Keratinocyte (primary cell): ENCODE data around the gene CLN6. TPM values are rescaled to one million over a fixed set of nuclear protein-coding genes. Genes with fewer than 3 reads are reported as not detected.
A peak's percentile ranks its signal among the peaks of the same experiment; 100 is the strongest.

Source experiments
- DNase-seq: peaks from one replicate; pipeline ENCODE4 v3.0.0-alpha.2; 2011; ENCODE audit warnings: low read depth, missing footprints, low spot score
- FAIRE-seq: peaks from 2 replicates; lab custom pipeline; 2011; peaks lifted over from hg19 to GRCh38; lab: Jason Lieb, UNC
- H2AFZ ChIP-seq: 2 replicates; pipeline ENCODE4 v1.6.0; 2012; ENCODE audit warnings: low read length, control low read depth, inconsistent platforms; ENCODE audit not compliant: control insufficient read depth
- H3K27ac ChIP-seq: 2 replicates; pipeline ENCODE4 v1.5.1; 2011; ENCODE audit warnings: low read length; ENCODE audit not compliant: control insufficient read depth, insufficient read depth
- H3K27me3 ChIP-seq: 3 replicates; pipeline ENCODE4 v1.6.0; 2011; ENCODE audit warnings: low read length; ENCODE audit not compliant: control insufficient read depth, insufficient read depth; ENCODE audit errors: extremely low read depth
- H3K36me3 ChIP-seq, 2 experiments: 2 replicates in 1 of 2; 3 replicates in 1 of 2; pipeline ENCODE4 v1.5.1; 2011; ENCODE audit warnings: low read length in 2 of 2, mild to moderate bottlenecking in 1 of 2; ENCODE audit not compliant: control insufficient read depth in 2 of 2, insufficient read depth in 2 of 2; ENCODE audit errors: extremely low read depth in 1 of 2
- H3K4me1 ChIP-seq: 3 replicates; pipeline ENCODE4 v1.5.1; 2011; ENCODE audit warnings: low read length; ENCODE audit not compliant: control insufficient read depth, insufficient read depth; ENCODE audit errors: extremely low read depth
- H3K4me2 ChIP-seq: 3 replicates; pipeline ENCODE4 v1.6.0; 2011; ENCODE audit warnings: low read depth, low read length; ENCODE audit not compliant: control insufficient read depth, insufficient read depth; ENCODE audit errors: extremely low read depth
- H3K4me3 ChIP-seq, 3 experiments: fragments of 200-600 bp in 1 of 3; sonication (generic) in 1 of 3; 2 replicates in 2 of 3; 3 replicates in 1 of 3; pipeline ENCODE4 v1.5.1; 2011 to 2016; ENCODE audit warnings: low read length in 3 of 3, mild to moderate bottlenecking in 3 of 3, control low read depth in 2 of 3, inconsistent platforms in 1 of 3, low read depth in 1 of 3, mixed read lengths in 1 of 3, mixed run types in 1 of 3, moderate library complexity in 1 of 3; ENCODE audit not compliant: control insufficient read depth in 2 of 3, insufficient read depth in 2 of 3; ENCODE audit errors: extremely low read depth in 1 of 3
- H3K79me2 ChIP-seq: 2 replicates; pipeline ENCODE4 v1.6.0; 2012; ENCODE audit warnings: low read length; ENCODE audit not compliant: control insufficient read depth, insufficient read depth
- H3K9ac ChIP-seq: 3 replicates; pipeline ENCODE4 v1.6.0; 2011; ENCODE audit warnings: low read length; ENCODE audit not compliant: control insufficient read depth, insufficient read depth; ENCODE audit errors: extremely low read depth
- H3K9me1 ChIP-seq: 3 replicates; pipeline ENCODE4 v1.6.0; 2011; ENCODE audit warnings: low read length; ENCODE audit not compliant: control insufficient read depth, insufficient read depth; ENCODE audit errors: extremely low read depth
- H3K9me3 ChIP-seq: 2 replicates; pipeline ENCODE4 v1.5.1; 2012; ENCODE audit warnings: low read depth, low read length; ENCODE audit not compliant: control insufficient read depth
- H4K20me1 ChIP-seq: 3 replicates; pipeline ENCODE4 v1.6.0; 2011; ENCODE audit warnings: low read length; ENCODE audit not compliant: control insufficient read depth, insufficient read depth; ENCODE audit errors: extremely low read depth
- EZH2 ChIP-seq: IDR thresholded peaks from one replicate; pipeline ENCODE4 v1.6.1; 2012; ENCODE audit warnings: inconsistent platforms, mild to moderate bottlenecking, low read length, moderate library complexity
- dilution Hi-C: fragments of 300-500 bp; cut with MboI; formaldehyde crosslinking; loops from one replicate; pipeline ENCODE4 v1.7.0; 2020; ENCODE audit warnings: low sequenced_read_pairs; ENCODE audit not compliant: extremely low pct_ligation_motif_present
- polyA plus RNA-seq, 5 experiments: library from polyadenylated mRNA; depleted of rRNA in 3 of 5; stranded (reverse) in 3 of 5; stranded (forward) in 1 of 5; unstranded in 1 of 5; fragments of >200 nt; gene quantifications; 1 replicate in 1 of 5; 2 replicates in 3 of 5; 3 replicates in 1 of 5; pipeline versions ENCODE4 v1.2.1 to v1.2.3, GENCODE V29; 2011 to 2012; ENCODE audit warnings: missing spikeins in 2 of 5, low read depth in 1 of 5, low replicate concordance in 1 of 5
- TF ChIP-seq, protein P1 (sequence below), 3 experiments: IDR thresholded peaks in 1 of 3; conservative IDR thresholded peaks in 1 of 3; optimal IDR thresholded peaks in 1 of 3; 2 replicates in 2 of 3; 3 replicates in 1 of 3; pipeline versions ENCODE3 to v1.5.1; 2011; ENCODE audit warnings: low read length in 3 of 3, mild to moderate bottlenecking in 3 of 3, moderate library complexity in 2 of 3, control low read depth in 1 of 3, inconsistent platforms in 1 of 3; ENCODE audit not compliant: insufficient read depth in 2 of 3; ENCODE audit errors: extremely low read depth in 1 of 3

Gene CLN6
- polyA plus RNA-seq, 1 donor (not counting 4 experiments of a cell fraction or from before 2014, with no cell fraction given): 26.7 TPM

DNA sequence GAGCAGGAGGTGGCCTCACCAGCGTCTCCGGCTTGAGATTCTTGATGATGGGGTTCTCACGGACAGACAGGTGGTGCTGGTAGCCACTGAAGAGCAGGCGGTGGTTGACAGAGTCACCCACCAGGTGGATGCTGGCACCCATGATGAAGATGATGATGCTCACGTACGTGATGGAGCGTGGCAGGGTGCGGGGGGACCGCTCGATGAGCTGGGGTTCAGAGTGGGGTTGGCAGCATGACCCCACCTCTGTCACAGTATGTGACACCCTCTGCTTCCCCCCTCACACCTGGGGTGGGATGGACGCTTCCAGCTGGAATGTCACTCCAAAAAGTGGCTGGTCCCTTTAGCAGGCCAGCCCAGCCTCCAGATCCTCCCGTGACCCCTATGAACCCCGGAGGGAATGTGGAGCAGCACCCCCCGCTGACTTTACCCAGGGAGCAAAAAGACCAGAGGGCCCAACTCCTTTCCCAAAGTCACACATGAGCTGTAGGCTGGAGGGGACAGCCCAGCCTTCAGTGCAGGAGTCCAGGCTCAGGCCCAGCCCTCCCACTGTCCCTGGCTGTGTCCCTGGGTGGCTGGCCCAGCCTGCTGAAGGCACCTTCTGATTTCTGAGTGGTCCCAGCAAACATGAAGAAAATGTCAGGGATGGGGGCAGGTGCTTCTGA lies 17.7 kb downstream of the CLN6 start:
- no peaks in the 10 kb centered on the region for H3K9me3 ChIP-seq
- H2AFZ ChIP-seq: no peak overlapping the region
- H3K36me3 ChIP-seq: peaks cover 0 to 8% of the 10 kb centered on the region in 2 experiments
- no peak overlapping the region for H3K27ac ChIP-seq
- H4K20me1 ChIP-seq: no peaks in the 10 kb centered on the region
- DNase-seq: no peak
- H3K79me2 ChIP-seq: peaks cover 9% of the 10 kb centered on the region
- no peak overlapping the region for H3K9ac ChIP-seq
- dilution Hi-C loops: no loop called here
- H3K4me2 ChIP-seq: no peak overlapping the region
- TF ChIP-seq, protein P1, sequence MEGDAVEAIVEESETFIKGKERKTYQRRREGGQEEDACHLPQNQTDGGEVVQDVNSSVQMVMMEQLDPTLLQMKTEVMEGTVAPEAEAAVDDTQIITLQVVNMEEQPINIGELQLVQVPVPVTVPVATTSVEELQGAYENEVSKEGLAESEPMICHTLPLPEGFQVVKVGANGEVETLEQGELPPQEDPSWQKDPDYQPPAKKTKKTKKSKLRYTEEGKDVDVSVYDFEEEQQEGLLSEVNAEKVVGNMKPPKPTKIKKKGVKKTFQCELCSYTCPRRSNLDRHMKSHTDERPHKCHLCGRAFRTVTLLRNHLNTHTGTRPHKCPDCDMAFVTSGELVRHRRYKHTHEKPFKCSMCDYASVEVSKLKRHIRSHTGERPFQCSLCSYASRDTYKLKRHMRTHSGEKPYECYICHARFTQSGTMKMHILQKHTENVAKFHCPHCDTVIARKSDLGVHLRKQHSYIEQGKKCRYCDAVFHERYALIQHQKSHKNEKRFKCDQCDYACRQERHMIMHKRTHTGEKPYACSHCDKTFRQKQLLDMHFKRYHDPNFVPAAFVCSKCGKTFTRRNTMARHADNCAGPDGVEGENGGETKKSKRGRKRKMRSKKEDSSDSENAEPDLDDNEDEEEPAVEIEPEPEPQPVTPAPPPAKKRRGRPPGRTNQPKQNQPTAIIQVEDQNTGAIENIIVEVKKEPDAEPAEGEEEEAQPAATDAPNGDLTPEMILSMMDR (optimal IDR thresholded peaks at IDR 0.05 in 1 of 3, IDR thresholded peaks at IDR 0.05 in 1 of 3, conservative IDR thresholded peaks at IDR 0.05 in 1 of 3; ENCODE audit: extremely low read depth in 1 of 3, insufficient read depth in 2 of 3, low read length in 3 of 3): no peak
- no peak for TF ChIP-seq EZH2
- peaks cover 9% of the 10 kb centered on the region for H3K4me1 ChIP-seq
- no peaks in the 10 kb centered on the region for H3K9me1 ChIP-seq
- H3K27me3 ChIP-seq: no peaks in the 10 kb centered on the region
- H3K4me3 ChIP-seq: no peak overlapping the region
- no peak for FAIRE-seq

DNA sequence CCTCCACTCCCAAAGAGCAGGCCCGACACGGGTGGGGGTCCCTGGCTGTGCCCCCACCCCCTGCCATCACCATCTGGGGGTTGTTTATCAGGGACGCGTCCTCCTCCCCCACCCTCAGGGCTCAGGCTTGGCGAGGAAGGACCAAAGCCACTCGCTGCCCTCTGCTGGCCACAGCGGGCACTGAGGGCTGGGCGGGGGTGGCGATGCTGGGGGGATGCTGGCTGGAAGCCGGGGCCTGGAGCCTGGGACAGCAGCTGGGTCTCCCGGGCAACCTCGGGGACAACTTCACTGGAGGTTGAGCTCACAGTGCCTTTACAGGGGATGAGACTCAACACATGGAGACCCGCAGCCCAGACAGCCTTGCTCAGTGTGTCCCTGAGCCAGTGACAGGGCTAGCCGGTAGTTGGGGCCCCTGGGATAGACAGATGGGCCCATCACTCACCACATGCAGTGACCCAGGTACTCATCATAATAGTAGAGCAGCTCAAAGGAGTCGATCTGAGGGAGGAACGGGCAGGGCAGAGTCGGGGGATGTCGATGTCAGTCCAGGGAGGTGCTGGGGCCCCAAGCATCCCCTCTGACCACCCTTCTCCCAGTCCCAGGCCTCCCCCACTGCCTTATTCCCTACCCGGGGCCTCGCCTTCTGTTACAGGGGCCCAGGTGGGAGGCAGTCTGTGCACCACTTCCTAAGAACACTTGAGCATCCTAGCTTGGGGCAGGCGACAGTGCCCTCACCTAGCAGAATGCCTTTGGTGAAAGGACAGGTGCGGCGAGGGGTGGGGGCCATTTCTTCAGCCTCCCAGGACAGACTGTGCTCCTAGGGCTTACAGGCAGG lies 18.5 kb downstream of the CLN6 start:
- peaks cover 11% of the 10 kb centered on the region for H3K4me1 ChIP-seq
- DNase-seq (no peak), FAIRE-seq (no peak)
- peaks cover 0 to 3% of the 10 kb centered on the region in 2 experiments for H3K36me3 ChIP-seq
- no peaks in the 10 kb centered on the region for H3K9me1 ChIP-seq
- H3K79me2 ChIP-seq: peaks cover 3% of the 10 kb centered on the region
- no peak overlapping the region for H3K4me2 ChIP-seq
- H3K9ac ChIP-seq: no peak overlapping the region
- dilution Hi-C loops: no loop called here
- H3K9me3 ChIP-seq: no peaks in the 10 kb centered on the region
- no peaks in the 10 kb centered on the region for H4K20me1 ChIP-seq
- no peak for TF ChIP-seq EZH2
- TF ChIP-seq, protein P1 (optimal IDR thresholded peaks at IDR 0.05 in 1 of 3, IDR thresholded peaks at IDR 0.05 in 1 of 3, conservative IDR thresholded peaks at IDR 0.05 in 1 of 3; ENCODE audit: extremely low read depth in 1 of 3, insufficient read depth in 2 of 3, low read length in 3 of 3): peak; percentile 56 to 88 (median 88)
- no peak overlapping the region for H3K27ac ChIP-seq
- no peak overlapping the region for H3K4me3 ChIP-seq
- H2AFZ ChIP-seq: no peak overlapping the region
- H3K27me3 ChIP-seq: no peaks in the 10 kb centered on the region
